ENCODE data around the gene ABCB11.

GRCh38 chr2:168889635-168890005 is 141.5 kb downstream of the ABCB11 start:
- TF ChIP-seq CTCF (IDR thresholded peaks at IDR 0.05), result no peak
- no peak for TF ChIP-seq POLR2A (IDR thresholded peaks at IDR 0.05)
- no peak for TF ChIP-seq POLR2AphosphoS5 (IDR thresholded peaks at IDR 0.05; ENCODE audit: insufficient read depth in 1 of 2, low read depth in 1 of 2)

Measured in vagina (tissue), 2 donors.